HEK293 (cell line): ENCODE results near the gene CKS2.

ENCODE experiments used
- ZNF174 ChIP-seq: fragments of 450-650 bp; formaldehyde crosslinking; IDR thresholded peaks from 2 replicates; pipeline ENCODE4 v1.5.0; 2017; ENCODE audit warnings: missing biosample characterization, mild to moderate bottlenecking, missing genetic modification characterization
- ZNF266 ChIP-seq: fragments of 450-650 bp; formaldehyde crosslinking; IDR thresholded peaks from 2 replicates; pipeline ENCODE4 v1.5.1; 2016; ENCODE audit warnings: missing biosample characterization, missing genetic modification characterization, low read depth

DNA sequence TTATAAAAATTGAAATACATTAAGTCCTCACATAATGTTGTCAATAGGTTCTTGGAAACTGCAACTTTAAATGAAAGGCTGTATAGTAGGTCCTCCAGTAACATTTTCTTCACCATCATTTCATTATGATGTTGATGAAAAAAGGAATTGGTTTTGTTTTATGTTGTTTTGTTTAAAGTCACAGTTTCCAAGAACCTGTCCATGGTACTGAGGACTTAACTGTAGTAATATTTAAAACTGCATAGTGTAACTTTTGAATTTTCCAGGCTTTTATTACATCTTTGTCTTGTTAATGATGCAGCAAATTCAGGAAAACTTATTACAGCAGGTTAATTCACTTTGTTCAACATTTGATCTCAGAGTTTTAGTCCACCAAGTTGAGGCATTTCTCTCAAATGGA is 18.9 kb downstream of the CKS2 start:
- TF ChIP-seq ZNF266 (tag by site-specific recombination) (no peak), ZNF174 (tag by site-specific recombination) (no peak)
